SK-N-SH (cell line): ENCODE data around the gene PBXIP1. TPM values are rescaled to one million over a fixed set of nuclear protein-coding genes. Genes with fewer than 3 reads are reported as not detected.

Source experiments
- CTCF ChIA-PET: fragments of 300-600, 350-600 bp; formaldehyde crosslinking; extraction: SDS; loops from one replicate; lab custom pipeline; 2021; lab: Yijun Ruan, JAX
- POLR2A ChIA-PET: fragments of 350-600 bp; sonication (Branson Sonifier 250); formaldehyde crosslinking; extraction: SDS; loops from one replicate; lab custom pipeline; 2020; ENCODE audit warnings: antibody characterized with exemption, inconsistent platforms; lab: Yijun Ruan, JAX
- DNase-seq: peaks from one replicate; pipeline ENCODE4 v3.0.0; 2012
- H2AFZ ChIP-seq: fragments of 200-600 bp; sonication (generic); 2 replicates; pipeline ENCODE4 v1.8.1; 2016; ENCODE audit warnings: antibody characterized with exemption, mild to moderate bottlenecking, low read depth
- H3F3A ChIP-seq: fragments of 200-600 bp; sonication (generic); replicated peaks from 2 replicates; pipeline ENCODE3; 2016; ENCODE audit warnings: antibody characterized with exemption, mild to moderate bottlenecking; ENCODE audit not compliant: insufficient read depth
- H3K27ac ChIP-seq, 2 experiments: fragments of 200-500 bp in 1 of 2; fragments of 200-600 bp in 1 of 2; sonication (Bioruptor generic) in 1 of 2; sonication (generic), shearing (Covaris generic) in 1 of 2; 2 replicates each; pipeline versions ENCODE4 v1.5.1 to v1.6.1; 2014 to 2016; ENCODE audit warnings: low read depth in 2 of 2, inconsistent platforms in 1 of 2, low read length in 1 of 2, mild to moderate bottlenecking in 1 of 2, mixed read lengths in 1 of 2
- H3K27me3 ChIP-seq: fragments of 200-600 bp; sonication (generic), shearing (Covaris generic); 2 replicates; pipeline ENCODE4 v1.6.1; 2016; ENCODE audit warnings: mixed run types; ENCODE audit not compliant: insufficient read depth
- H3K36me3 ChIP-seq, 2 experiments: fragments of 200-500 bp in 1 of 2; fragments of 200-600 bp in 1 of 2; sonication (Bioruptor generic) in 1 of 2; sonication (generic) in 1 of 2; replicated peaks in 1 of 2; 2 replicates each; pipeline versions ENCODE3 to v1.5.1; 2014 to 2016; ENCODE audit warnings: low read length in 1 of 2, mild to moderate bottlenecking in 1 of 2; ENCODE audit not compliant: insufficient read depth in 2 of 2, control insufficient read depth in 1 of 2
- H3K4me1 ChIP-seq, 2 experiments: fragments of 200-500 bp in 1 of 2; fragments of 200-600 bp in 1 of 2; sonication (Bioruptor generic) in 1 of 2; sonication (generic), shearing (Covaris generic) in 1 of 2; 2 replicates each; pipeline versions ENCODE4 v1.5.1 to v1.6.1; 2014 to 2016; ENCODE audit warnings: low read depth in 1 of 2, low read length in 1 of 2, mixed run types in 1 of 2; ENCODE audit not compliant: insufficient read depth in 2 of 2, control insufficient read depth in 1 of 2
- H3K4me2 ChIP-seq: fragments of 200-600 bp; sonication (generic), shearing (Covaris generic); 2 replicates; pipeline ENCODE4 v1.6.1; 2017; ENCODE audit warnings: mixed run types
- H3K4me3 ChIP-seq, 2 experiments: fragments of 200-500 bp in 1 of 2; fragments of 200-600 bp in 1 of 2; sonication (Bioruptor generic) in 1 of 2; sonication (generic), shearing (Covaris generic) in 1 of 2; 2 replicates each; pipeline versions ENCODE4 v1.5.1 to v1.8.1; 2014 to 2016; ENCODE audit warnings: low read depth in 2 of 2, inconsistent platforms in 1 of 2, low read length in 1 of 2, mild to moderate bottlenecking in 1 of 2, mixed read lengths in 1 of 2, moderate library complexity in 1 of 2
- H3K79me2 ChIP-seq: fragments of 200-600 bp; sonication (generic); 2 replicates; pipeline ENCODE4 v1.8.1; 2017; ENCODE audit warnings: mild to moderate bottlenecking; ENCODE audit not compliant: insufficient read depth
- H3K9ac ChIP-seq: fragments of 200-600 bp; sonication (generic); 2 replicates; pipeline ENCODE4 v1.6.1; 2017; ENCODE audit warnings: mixed run types
- H3K9me2 ChIP-seq: fragments of 200-600 bp; sonication (generic); 2 replicates; pipeline ENCODE4 v1.6.1; 2017; ENCODE audit warnings: mixed run types
- H3K9me3 ChIP-seq: fragments of 200-600 bp; sonication (generic); 2 replicates; pipeline ENCODE4 v1.6.1; 2017; ENCODE audit warnings: mixed run types, mild to moderate bottlenecking, moderate library complexity
- H4K20me1 ChIP-seq: fragments of 200-600 bp; sonication (generic); 2 replicates; pipeline ENCODE4 v1.6.1; 2017; ENCODE audit warnings: mild to moderate bottlenecking, mixed run types; ENCODE audit not compliant: insufficient read depth
- CHD2 ChIP-seq: fragments of 150-350 bp; IDR thresholded peaks from 2 replicates; pipeline ENCODE4 v1.6.1; 2018; ENCODE audit warnings: low read length; ENCODE audit not compliant: partially characterized antibody
- CTCF ChIP-seq: fragments of 200-600 bp; sonication (generic); IDR thresholded peaks from 2 replicates; pipeline ENCODE4 v1.6.1; 2017; ENCODE audit warnings: antibody characterized with exemption, mild to moderate bottlenecking, moderate library complexity
- EP300 ChIP-seq, 2 experiments: IDR thresholded peaks; 2 replicates each; pipeline versions ENCODE4 v1.4.0 to v1.6.1; 2012; ENCODE audit warnings: borderline replicate concordance in 1 of 2, low read depth in 1 of 2, low read length in 1 of 2
- FOSL2 ChIP-seq: IDR thresholded peaks from 2 replicates; pipeline ENCODE4 v1.4.0; 2012; ENCODE audit warnings: low read depth, mild to moderate bottlenecking, moderate library complexity, borderline replicate concordance
- FOXJ3 ChIP-seq: sonication (generic); formaldehyde crosslinking; IDR thresholded peaks from 2 replicates; pipeline ENCODE4 v1.5.1; 2020; ENCODE audit warnings: mild to moderate bottlenecking, missing genetic modification reagents
- FOXM1 ChIP-seq: IDR thresholded peaks from 2 replicates; pipeline ENCODE4 v1.4.0; 2012; ENCODE audit warnings: low read depth, mild to moderate bottlenecking
- GABPA ChIP-seq: IDR thresholded peaks from 2 replicates; pipeline ENCODE4 v1.4.0; 2012; ENCODE audit warnings: low read depth, mild to moderate bottlenecking
- GATA2 ChIP-seq: sonication (generic); formaldehyde crosslinking; IDR thresholded peaks from 2 replicates; pipeline ENCODE4 v1.5.0; 2020; ENCODE audit warnings: mild to moderate bottlenecking, missing genetic modification reagents
- MAX ChIP-seq: IDR thresholded peaks from 2 replicates; pipeline ENCODE4 v1.4.0; 2012; ENCODE audit warnings: low read depth
- MEF2A ChIP-seq: IDR thresholded peaks from 2 replicates; pipeline ENCODE4 v1.4.0; 2012; ENCODE audit warnings: low read depth, borderline replicate concordance
- MXI1 ChIP-seq: IDR thresholded peaks from 2 replicates; pipeline ENCODE4 v1.6.1; 2012; ENCODE audit warnings: mild to moderate bottlenecking, low read depth, low read length, improper control_type of control experiment
- NFIC ChIP-seq: IDR thresholded peaks from 2 replicates; pipeline ENCODE4 v1.4.0; 2012; ENCODE audit warnings: borderline replicate concordance
- PBX3 ChIP-seq: IDR thresholded peaks from 2 replicates; pipeline ENCODE4; 2012
- POLR2AphosphoS5 ChIP-seq: IDR thresholded peaks from 2 replicates; pipeline ENCODE4 v1.6.1; 2012; ENCODE audit warnings: low read depth, low read length
- RAD21 ChIP-seq: IDR thresholded peaks from 2 replicates; pipeline ENCODE4 v1.6.1; 2012; ENCODE audit warnings: mild to moderate bottlenecking, low read length
- RCOR1 ChIP-seq: fragments of 150-350 bp; IDR thresholded peaks from 2 replicates; pipeline ENCODE4 v1.6.1; 2017; ENCODE audit warnings: antibody characterized with exemption, low read length
- RFX5 ChIP-seq: IDR thresholded peaks from 2 replicates; pipeline ENCODE4 v1.6.1; 2012; ENCODE audit warnings: mild to moderate bottlenecking, improper control_type of control experiment, low read length
- RXRA ChIP-seq: IDR thresholded peaks from 2 replicates; pipeline ENCODE4 v1.4.0; 2012; ENCODE audit warnings: low read depth, mild to moderate bottlenecking, borderline replicate concordance
- TAF1 ChIP-seq: IDR thresholded peaks from 2 replicates; pipeline ENCODE4 v1.6.1; 2012; ENCODE audit warnings: low read depth, mild to moderate bottlenecking, low read length, moderate library complexity, borderline replicate concordance
- TCF12 ChIP-seq: IDR thresholded peaks from 2 replicates; pipeline ENCODE4 v1.4.0; 2012
- TEAD4 ChIP-seq: IDR thresholded peaks from 2 replicates; pipeline ENCODE4 v1.4.0; 2012; ENCODE audit warnings: mild to moderate bottlenecking, borderline replicate concordance; ENCODE audit not compliant: insufficient read depth
- USF1 ChIP-seq: IDR thresholded peaks from 2 replicates; pipeline ENCODE4 v1.4.0; 2012; ENCODE audit warnings: low read depth, borderline replicate concordance
- YY1 ChIP-seq: IDR thresholded peaks from 2 replicates; pipeline ENCODE4 v1.4.0; 2012; ENCODE audit warnings: low read depth, mild to moderate bottlenecking
- ZBTB33 ChIP-seq: IDR thresholded peaks from 2 replicates; pipeline ENCODE4 v1.4.0; 2012; ENCODE audit warnings: low read depth, borderline replicate concordance
- WGBS: methylation state at CpG from one replicate; pipeline ENCODE4 v1.1.6; 2017; ENCODE audit warnings: low lambda C conversion rate; 5-methylcytosine and 5-hydroxymethylcytosine counted together
- polyA plus RNA-seq, 3 experiments: library from polyadenylated mRNA; depleted of rRNA; stranded (reverse); fragments of >200 nt; gene quantifications; 2 replicates each; pipeline ENCODE4 v1.2.3, GENCODE V29; 2012

The PBXIP1 gene
- polyA plus RNA-seq, 1 of the 3 experiments (the other 2 are of a cell fraction), result 55.9 TPM

GRCh38 chr1:154937085-154937987 is 18.6 kb downstream of the PBXIP1 start (continued):
- peak in 1 of 2 experiments; percentile 66; a peak in 1 of 4 replicates for TF ChIP-seq EP300 (IDR thresholded peaks at IDR 0.05; ENCODE audit: borderline replicate concordance in 1 of 2, low read depth in 1 of 2, low read length in 1 of 2)
- no peak for TF ChIP-seq FOXJ3 (CRISPR knock-in tag)
- peak; percentile 59; the same call in 1 of the 2 replicates for TF ChIP-seq RFX5
- no peak for TF ChIP-seq RXRA
- 0 out of 2 replicates have a peak, but pooled peaks have one; percentile 55 for TF ChIP-seq RCOR1
- TF ChIP-seq USF1, result no peak
- peak; percentile 86; the same call in 1 of the 2 replicates for TF ChIP-seq POLR2AphosphoS5

- no peaks in the 10 kb centered on the region for H3K9me3 ChIP-seq
- peak within 1 kb of the TSS; percentile 94 for H2AFZ ChIP-seq
- H3K9ac ChIP-seq, result peak within 1 kb of the TSS; percentile 90
- no peaks in the 10 kb centered on the region for H3K36me3 ChIP-seq
- H3K79me2 ChIP-seq, result peaks cover 12% of the 10 kb centered on the region; the same call in 1 of the 2 replicates
- DNase-seq, result peak; percentile 97
- H3K9me2 ChIP-seq, result no peaks in the 10 kb centered on the region
- H4K20me1 ChIP-seq, result no peaks in the 10 kb centered on the region
- POLR2A ChIA-PET, result interaction anchor here (0.6 to 2.1 kb wide), 7 partner anchors 11 to 267 kb away, joined by 3 to 5 read pairs (median 3); partner anchors contain the start of genes PBXIP1 and PYGO2
- 0% methylated on average over 36 of the region's 45 CpGs for WGBS
- CTCF ChIA-PET, result interaction anchor here (0.8 to 6.6 kb wide), 23 partner anchors 8 to 457 kb away, joined by 3 to 34 read pairs (median 4); partner anchors contain the start of gene ADAM15
- peak within 1 kb of the TSS; percentile 94 for H3K4me2 ChIP-seq
- H3K4me3 ChIP-seq, result peak within 1 kb of the TSS; percentile 63 to 77
- no peaks in the 10 kb centered on the region for H3K27me3 ChIP-seq
- peaks cover 20 to 28% of the 10 kb centered on the region in 2 experiments; a peak in 3 of 4 replicates for H3K4me1 ChIP-seq
- H3K27ac ChIP-seq, result peak within 1 kb of the TSS; percentile 94 to 95
- H3F3A ChIP-seq, result peaks cover 12% of the 10 kb centered on the region
- no peak for TF ChIP-seq MEF2A
- no peak; the same call in 1 of the 2 replicates for TF ChIP-seq TAF1
- no peak for TF ChIP-seq RFX5
- TF ChIP-seq POLR2AphosphoS5, result peak; percentile 66
- peak; percentile 85 for TF ChIP-seq MXI1
- peak; percentile 46 for TF ChIP-seq CTCF
- no peak for TF ChIP-seq RAD21
- TF ChIP-seq YY1, result no peak; the same call in 1 of the 2 replicates
- TF ChIP-seq PBX3, result peak; percentile 24
- no peak for TF ChIP-seq NFIC
- TF ChIP-seq MAX, result peak; percentile 93
- TF ChIP-seq TCF12, result no peak
- peak; percentile 93 for TF ChIP-seq CHD2
- TF ChIP-seq RXRA, result no peak
- no peak for TF ChIP-seq GATA2
- TF ChIP-seq TEAD4, result no peak
- TF ChIP-seq FOSL2, result no peak
- TF ChIP-seq ZBTB33, result peak; percentile 88; the same call in 1 of the 2 replicates
- TF ChIP-seq RCOR1, result no peak
- no peak for TF ChIP-seq FOXJ3 (CRISPR knock-in tag)
- no peak for TF ChIP-seq FOXM1
- TF ChIP-seq GABPA, result no peak
Measured at GRCh38 chr1:154936555-154937084, 19.3 kb downstream of the PBXIP1 start, which contains the start of gene PMVK. TSS of gene PMVK (minus strand) at chr1:154936719. CDS start at chr1:154936685, 34 bp downstream.
